ENCODE measurements around the gene CZIB.
"Not testable (repeated sequence)": the region's sequence is repeated elsewhere in the genome, so short reads cannot be mapped to it uniquely, and the experiment has no call there.

Gene CZIB

GRCh38 chr1:53218201-53218600 lies 2.2 kb downstream of the CZIB start:
- DNase-seq (ENCODE audit: low read depth): no peak
- no peak for TF ChIP-seq CTCF (conservative IDR thresholded peaks at IDR 0.05; ENCODE audit: control insufficient read depth, insufficient read depth, low read depth, low read length)
- no peak overlapping the region for H3K4me3 ChIP-seq (ENCODE audit: control insufficient read depth, low read depth, low read length)

GRCh38 chr1:53214376-53214940 lies 6.0 kb downstream of the CZIB start:
- no peak for TF ChIP-seq CTCF (conservative IDR thresholded peaks at IDR 0.05; ENCODE audit: control insufficient read depth, insufficient read depth, low read depth, low read length)
- DNase-seq (ENCODE audit: low read depth): no peak
- no peak overlapping the region for H3K4me3 ChIP-seq (ENCODE audit: control insufficient read depth, low read depth, low read length)

- H3K4me3 ChIP-seq (ENCODE audit: control insufficient read depth, low read depth, low read length): no peak overlapping the region
- no peak for DNase-seq (ENCODE audit: low read depth)
These were observed 9.5 kb downstream of the CZIB start for GRCh38 chr1:53210954-53211353.

GRCh38 chr1:53210352-53210751 lies 10.1 kb downstream of the CZIB start:
- DNase-seq (ENCODE audit: low read depth): no peak
- no peak overlapping the region for H3K4me3 ChIP-seq (ENCODE audit: control insufficient read depth, low read depth, low read length)
- TF ChIP-seq CTCF (conservative IDR thresholded peaks at IDR 0.05; ENCODE audit: control insufficient read depth, insufficient read depth, low read depth, low read length): no peak

More at GRCh38 chr1:53210954-53211353, 9.5 kb downstream of the CZIB start:
- TF ChIP-seq CTCF (conservative IDR thresholded peaks at IDR 0.05; ENCODE audit: control insufficient read depth, insufficient read depth, low read depth, low read length): no peak

- DNase-seq (ENCODE audit: low read depth): peak; percentile 84
- no peak for TF ChIP-seq CTCF (conservative IDR thresholded peaks at IDR 0.05; ENCODE audit: control insufficient read depth, insufficient read depth, low read depth, low read length)
- no peak overlapping the region for H3K4me3 ChIP-seq (ENCODE audit: control insufficient read depth, low read depth, low read length)
These were observed 12.7 kb downstream of the CZIB start for GRCh38 chr1:53207726-53208125.

- no peak for DNase-seq (ENCODE audit: low read depth)
- TF ChIP-seq CTCF (conservative IDR thresholded peaks at IDR 0.05; ENCODE audit: control insufficient read depth, insufficient read depth, low read depth, low read length): no peak
- H3K4me3 ChIP-seq (ENCODE audit: control insufficient read depth, low read depth, low read length): no peak overlapping the region
These were observed 13.6 kb downstream of the CZIB start for GRCh38 chr1:53206735-53207379.

- not testable (repeated sequence) for DNase-seq (ENCODE audit: low read depth)
These were observed 14.2 kb downstream of the CZIB start for GRCh38 chr1:53206083-53206685.

GRCh38 chr1:53205496-53205895 lies 14.9 kb downstream of the CZIB start:
- DNase-seq (ENCODE audit: low read depth): not testable (repeated sequence)

More at GRCh38 chr1:53206083-53206685, 14.2 kb downstream of the CZIB start:
- H3K4me3 ChIP-seq (ENCODE audit: control insufficient read depth, low read depth, low read length): not testable (repeated sequence)

More at GRCh38 chr1:53205496-53205895, 14.9 kb downstream of the CZIB start:
- H3K4me3 ChIP-seq (ENCODE audit: control insufficient read depth, low read depth, low read length): not testable (repeated sequence)

Measured in fibroblast of mammary gland (primary cell).